AML-193 (cell line): ENCODE results near the gene SMG6.
"Not testable (repeated sequence)": the region's sequence is repeated elsewhere in the genome, so short reads cannot be mapped to it uniquely, and the experiment has no call there.

Experiments
- DNase-seq, 2 experiments: peaks; one replicate each; lab custom pipeline; 2025; lab: John Stamatoyannopoulos, UW

The SMG6 gene

DNA sequence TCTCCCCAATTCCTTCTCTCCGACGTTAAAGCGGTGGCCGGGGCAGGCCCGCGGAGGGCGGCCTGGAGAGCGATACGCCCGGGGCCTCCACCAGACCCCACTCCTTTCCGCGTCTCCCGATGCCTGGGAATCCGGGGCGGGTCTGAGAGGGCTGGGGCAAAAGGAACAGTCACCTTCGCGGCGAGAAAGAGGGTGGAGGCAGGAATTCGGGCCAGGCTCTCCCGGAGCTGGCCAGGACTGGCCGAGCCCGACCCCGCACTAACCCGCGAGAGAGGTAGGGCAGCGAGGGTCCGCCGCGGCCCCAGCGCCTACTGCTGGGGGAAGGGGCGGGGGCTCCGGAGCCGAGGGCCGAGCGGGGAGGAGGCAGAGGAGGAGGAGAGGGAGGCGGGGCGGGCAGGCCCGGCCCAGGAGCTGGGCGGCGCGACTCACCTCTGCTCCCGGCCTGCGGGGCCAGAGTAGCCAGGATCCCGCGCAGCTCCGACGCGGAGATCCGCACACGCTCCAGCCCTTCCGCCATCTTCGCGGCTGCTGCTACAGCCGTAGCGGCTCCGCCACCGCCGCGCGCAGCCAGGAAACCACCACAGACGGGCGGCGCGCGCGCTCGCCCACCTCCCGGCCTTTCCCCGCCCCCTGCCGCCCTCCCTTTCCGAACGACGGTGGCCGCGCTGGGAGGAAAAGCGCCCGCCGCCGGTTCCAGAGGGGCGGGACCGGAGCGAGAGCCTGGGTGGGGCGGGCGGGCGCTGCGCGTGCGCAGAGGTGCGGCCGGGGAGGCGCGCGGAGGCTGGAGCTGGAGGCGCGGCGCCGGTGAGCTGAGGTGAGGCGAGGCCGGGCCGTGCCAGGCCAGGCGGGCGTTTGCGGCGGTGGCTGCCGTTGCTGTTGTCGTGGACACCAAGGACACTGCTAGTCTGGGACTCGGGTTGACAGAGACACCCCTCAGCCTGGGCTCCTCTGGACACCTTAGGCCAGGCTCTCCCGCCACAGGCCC, at the start of gene SMG6, which contains the start of gene SRR:
SMG6 (minus strand) TSS at position 582 of the 985 bp plus-strand sequence; CDS start at position 517, 65 bp downstream.
SRR (plus strand) TSS at position 747 of the 985 bp plus-strand sequence. CDS start 11,611 bp downstream, outside the sequence.
- peak; percentile 39 to 49 for DNase-seq

- DNase-seq, result no peak
Measured at GRCh38 chr17:2351269-2351668, 47.7 kb upstream of the SMG6 start.

DNA sequence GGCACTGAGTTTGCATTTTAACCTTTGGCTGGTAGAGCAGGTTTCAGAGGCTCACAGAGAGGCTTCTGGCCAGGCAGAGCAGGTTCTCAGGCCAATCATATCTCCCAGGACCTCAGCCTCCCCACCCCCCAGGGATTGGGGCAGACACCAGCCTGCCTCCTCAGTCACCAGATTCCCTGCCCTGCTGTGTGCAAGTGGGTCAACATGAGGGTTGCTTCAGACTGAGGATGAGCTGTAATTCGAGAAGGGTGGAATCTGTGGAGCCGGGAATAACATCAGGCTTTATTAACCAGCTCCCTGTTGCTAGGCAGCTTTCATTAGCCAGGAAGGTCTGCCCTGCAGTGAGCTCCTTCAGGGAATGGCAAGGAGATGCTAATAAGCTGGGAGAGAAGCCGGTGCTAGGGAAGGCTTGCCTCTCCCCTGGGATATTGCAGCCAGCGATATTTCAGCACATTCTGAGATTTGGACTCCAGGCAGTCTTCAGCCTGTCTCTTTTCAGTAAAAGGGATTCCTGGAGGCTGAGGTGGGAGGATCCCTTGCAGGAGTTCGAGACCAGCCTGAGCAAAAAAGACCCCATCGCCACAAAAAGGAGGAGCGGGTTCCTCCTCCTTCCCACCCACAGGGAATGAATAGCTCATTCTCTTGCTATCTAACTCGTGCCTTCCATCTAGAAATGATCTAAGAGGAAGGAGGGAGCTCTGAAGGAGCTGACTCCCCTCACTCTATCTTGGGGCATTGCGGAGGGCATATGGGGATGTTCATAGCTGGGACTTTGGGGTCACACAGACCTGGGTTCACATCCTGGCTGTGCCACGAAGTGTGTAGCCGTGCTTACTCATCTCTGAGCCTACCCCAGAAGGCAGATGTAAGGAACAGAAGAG, 44.5 kb upstream of the SMG6 start:
- DNase-seq, result no peak

GRCh38 chr17:2346475-2346874, 42.9 kb upstream of the SMG6 start:
- no peak for DNase-seq

DNA sequence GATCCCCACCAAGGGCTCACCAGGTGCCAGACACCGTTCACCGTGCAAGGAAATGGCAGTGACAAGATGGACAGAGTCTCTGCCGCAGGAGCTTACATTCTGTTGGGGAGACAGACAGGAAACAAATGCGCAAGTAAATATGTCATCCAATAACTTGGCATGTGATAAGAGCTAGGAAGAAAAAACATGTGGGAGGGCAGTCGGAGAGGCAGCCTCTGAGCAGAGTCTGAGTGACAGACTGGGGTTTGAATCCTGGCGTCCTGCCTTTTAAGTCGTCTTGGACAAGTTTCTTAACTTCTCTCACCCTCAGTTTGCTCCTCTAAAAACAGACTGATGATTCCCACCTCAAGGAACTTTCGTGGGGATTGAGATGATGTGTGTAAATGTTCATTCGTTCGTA, 40.9 kb upstream of the SMG6 start:
- no peak for DNase-seq

DNA sequence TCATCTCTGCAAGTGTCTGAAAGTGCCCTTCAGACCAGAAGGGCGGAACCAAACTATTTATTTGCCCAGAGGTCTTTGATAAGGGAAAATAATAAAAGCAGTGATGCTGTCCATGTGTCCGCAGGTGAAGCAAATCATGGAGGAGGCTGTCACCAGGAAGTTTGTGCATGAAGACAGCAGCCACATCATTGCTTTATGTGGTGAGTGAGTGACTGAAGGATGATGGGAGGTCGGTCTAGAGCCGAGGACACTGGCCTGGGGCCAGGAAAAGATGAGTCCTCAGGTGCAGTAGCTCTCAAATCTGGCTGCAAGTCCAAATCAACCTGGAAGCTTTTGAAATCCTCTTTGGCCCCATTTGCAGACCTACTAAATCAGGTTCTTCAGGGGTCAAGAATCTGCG, 39.8 kb upstream of the SMG6 start:
- DNase-seq, result no peak

DNA sequence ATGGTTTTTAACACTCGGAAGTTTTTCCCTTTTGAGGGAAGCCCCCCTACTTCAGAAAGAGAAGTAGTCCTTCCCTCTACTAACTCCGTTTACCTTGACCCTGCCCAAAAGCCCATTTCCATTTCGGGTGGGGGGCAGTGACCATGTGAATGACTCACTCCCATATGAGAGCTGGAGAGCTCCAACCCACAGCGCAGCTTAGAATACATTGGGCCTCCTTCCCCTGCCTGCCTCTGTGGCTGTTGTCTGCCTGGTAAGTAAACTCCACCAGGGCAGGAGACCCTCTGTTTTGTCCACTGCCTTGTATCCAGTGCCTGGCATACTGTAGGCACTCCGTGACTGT, 34.7 kb upstream of the SMG6 start:
- no peak for DNase-seq

DNA sequence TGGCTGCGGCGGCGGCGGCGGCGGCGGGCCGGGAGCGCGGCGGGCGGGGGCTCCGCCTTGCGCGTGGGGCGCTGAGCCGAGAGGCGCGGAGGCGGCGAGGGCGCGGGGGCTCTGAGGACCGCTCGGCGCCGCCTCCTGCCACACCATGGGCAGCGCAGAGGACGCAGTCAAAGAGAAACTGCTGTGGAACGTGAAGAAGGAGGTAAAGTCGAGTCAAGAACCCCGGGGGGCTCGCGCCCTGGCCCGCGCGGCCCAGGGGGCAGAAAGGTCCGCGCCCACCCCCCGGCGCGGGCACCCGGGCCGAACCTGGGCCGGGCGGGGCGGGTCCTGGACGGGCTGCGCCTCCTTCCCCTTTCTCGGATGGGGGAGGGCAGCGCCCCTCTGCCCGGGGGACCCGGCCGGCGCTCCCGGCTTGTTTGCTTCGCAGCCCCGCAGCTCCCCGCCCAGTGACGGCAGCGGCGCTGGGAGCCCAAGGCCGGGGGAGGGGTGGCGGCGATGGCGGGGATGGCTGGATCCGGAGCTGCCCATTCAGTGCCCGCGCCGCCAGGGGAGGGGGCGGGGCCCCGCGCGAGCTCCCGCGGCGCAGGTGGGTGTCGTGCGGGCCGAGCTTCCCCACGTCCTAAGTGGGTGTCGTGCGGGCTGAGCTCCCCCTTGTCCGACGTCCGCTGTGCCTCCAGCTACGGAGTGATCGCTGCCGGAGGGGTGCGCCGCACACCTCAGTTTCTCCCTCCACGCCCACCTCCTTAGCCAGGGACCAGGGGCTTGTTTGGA, 34.1 kb upstream of the SMG6 start:
- DNase-seq, result no peak

GRCh38 chr17:2336852-2337543, 33.4 kb upstream of the SMG6 start, which contains the start of gene SGSM2:
Gene SGSM2, plus strand, starts transcription at chr17:2337501. Its CDS starts 188 bp downstream, at chr17:2337689.
- DNase-seq, result peak in 1 of 2 experiments; percentile 22

DNA sequence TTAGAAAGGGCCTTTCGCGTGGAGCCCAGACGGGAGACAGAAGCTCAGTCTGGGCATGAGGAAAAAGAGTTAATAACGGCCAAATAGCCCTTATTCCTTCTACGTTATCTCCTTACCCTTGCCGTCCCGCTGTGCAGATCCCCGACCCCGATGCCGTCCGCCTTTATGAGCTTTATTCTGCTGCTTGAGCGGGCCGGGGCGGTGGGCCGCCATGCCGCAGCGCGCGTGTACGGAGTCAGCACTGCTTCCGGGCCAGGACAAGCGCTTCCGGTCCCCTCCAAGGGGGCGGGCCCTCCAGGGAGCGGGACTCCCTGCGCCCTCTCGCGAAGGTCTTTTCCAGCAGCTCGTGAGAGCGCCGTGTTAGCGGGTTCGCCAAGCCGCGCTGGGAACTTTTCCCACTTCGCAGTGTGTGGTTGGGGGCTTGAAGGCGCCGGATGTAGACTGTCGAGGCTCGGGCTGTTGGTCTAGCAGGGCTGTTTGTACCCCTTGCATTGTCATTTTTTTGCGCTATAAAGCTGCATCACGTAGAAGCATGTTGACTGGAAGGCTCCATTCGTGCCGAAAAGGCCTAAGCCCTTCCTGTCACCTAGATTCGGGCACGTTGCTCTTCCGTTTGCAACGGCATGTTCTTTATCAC, 32.7 kb upstream of the SMG6 start, which contains the start of gene TSR1:
TSR1 (minus strand) TSS at position 243 of the 637 bp plus-strand sequence; CDS start at position 213, 30 bp downstream.
- DNase-seq, result peak; percentile 51 to 52

- no peak for DNase-seq
Measured at GRCh38 chr17:2335726-2336214, 32.2 kb upstream of the SMG6 start.

- no peak for DNase-seq
Measured at GRCh38 chr17:2331303-2331702, 27.7 kb upstream of the SMG6 start.

- no peak for DNase-seq
Measured at GRCh38 chr17:2323629-2324314, 20.2 kb upstream of the SMG6 start.

GRCh38 chr17:2321399-2321798, 17.8 kb upstream of the SMG6 start:
- DNase-seq, result no peak

DNA sequence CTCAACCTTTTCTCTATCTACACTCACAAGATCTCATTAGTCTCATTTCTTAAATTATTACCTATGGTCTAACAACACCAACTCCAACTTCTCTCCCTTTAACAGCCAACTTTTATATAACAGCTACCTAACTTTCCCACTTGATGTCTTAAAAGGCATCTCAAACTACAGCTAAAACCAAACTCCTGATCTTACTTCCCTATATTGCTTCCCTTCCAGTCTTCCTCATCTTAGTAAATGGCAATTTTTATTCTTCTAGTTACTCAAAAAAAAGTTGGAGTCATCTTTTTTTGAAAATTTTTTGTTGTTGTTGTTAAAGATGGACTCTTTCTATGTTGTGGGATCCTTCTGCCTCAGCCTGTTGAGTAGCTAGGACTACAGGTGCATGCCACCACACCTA, 15.5 kb upstream of the SMG6 start:
- DNase-seq, result no peak

- no peak for DNase-seq
Measured at GRCh38 chr17:2317796-2318195, 14.2 kb upstream of the SMG6 start.

GRCh38 chr17:2316916-2317205, 13.3 kb upstream of the SMG6 start:
- not testable (repeated sequence) for DNase-seq

- no peak for DNase-seq
Measured at GRCh38 chr17:2312736-2313135, 9.2 kb upstream of the SMG6 start.

GRCh38 chr17:2309338-2310154, 6.0 kb upstream of the SMG6 start:
- no peak for DNase-seq
